Panc1 (cell line): ENCODE data around the gene PARVB. TPM values are rescaled to one million over a fixed set of nuclear protein-coding genes. Genes with fewer than 3 reads are reported as not detected.

ENCODE experiments used
- ATAC-seq: fragments of 200-7000 bp; cut with Tn5 transposase; 2 replicates; pipeline ENCODE4 v1.9.1; 2020; ENCODE audit warnings: mild to moderate bottlenecking, moderate library complexity
- BruUV-seq: library from RNA; stranded (reverse); fragments of 400-500 nt; replicated peaks from 2 replicates; lab custom pipeline; 2021; lab: Mats Ljungman, UMichigan
- CTCF ChIA-PET: fragments of 300-600 bp; sonication (Branson Sonifier 250); formaldehyde crosslinking; loops from one replicate; lab custom pipeline; 2022; ENCODE audit warnings: antibody characterized with exemption; lab: Charles Lee
- POLR2A ChIA-PET: fragments of 300-600 bp; sonication (Branson Sonifier 250); formaldehyde crosslinking; loops from one replicate; lab custom pipeline; 2022; ENCODE audit warnings: antibody characterized with exemption; lab: Charles Lee
- DNase-seq: peaks from one replicate; pipeline ENCODE4 v3.0.0-alpha.2; 2010; ENCODE audit warnings: low read depth, low spot score
- H3K27ac ChIP-seq: 2 replicates; pipeline ENCODE4 v1.5.1; 2011; ENCODE audit warnings: mild to moderate bottlenecking, low read length, inconsistent platforms
- H3K27me3 ChIP-seq: fragments of 200-500 bp; sonication (Bioruptor generic); 2 replicates; pipeline ENCODE4 v1.6.0; 2014; ENCODE audit warnings: low read length, inconsistent platforms; ENCODE audit not compliant: control insufficient read depth, insufficient read depth
- H3K36me3 ChIP-seq: fragments of 200-500 bp; sonication (Bioruptor generic); 2 replicates; pipeline ENCODE4 v1.5.1; 2014; ENCODE audit warnings: inconsistent platforms, mild to moderate bottlenecking, low read length, moderate library complexity; ENCODE audit not compliant: control insufficient read depth, insufficient read depth
- H3K4me1 ChIP-seq: 2 replicates; pipeline ENCODE4 v1.5.1; 2011; ENCODE audit warnings: inconsistent platforms, mild to moderate bottlenecking, low read length, moderate library complexity; ENCODE audit not compliant: control insufficient read depth, insufficient read depth
- H3K4me3 ChIP-seq, 2 experiments: 2 replicates each; pipeline ENCODE4 v1.5.1; 2011 to 2012; ENCODE audit warnings: low read depth in 2 of 2, low read length in 2 of 2, mild to moderate bottlenecking in 2 of 2, inconsistent platforms in 1 of 2, moderate library complexity in 1 of 2
- H3K9me3 ChIP-seq: fragments of 200-500 bp; sonication (Bioruptor generic); 2 replicates; pipeline ENCODE4 v1.5.1; 2014; ENCODE audit warnings: low read depth, mild to moderate bottlenecking, inconsistent platforms, low read length, moderate library complexity; ENCODE audit not compliant: control insufficient read depth, insufficient read depth
- POLR2AphosphoS5 ChIP-seq: IDR thresholded peaks from 2 replicates; pipeline ENCODE4 v1.6.1; 2012; ENCODE audit warnings: mild to moderate bottlenecking, low read depth, low read length, moderate library complexity
- SIN3A ChIP-seq: IDR thresholded peaks from 2 replicates; pipeline ENCODE4 v1.6.1; 2012; ENCODE audit warnings: low read depth, mild to moderate bottlenecking, low read length, moderate library complexity, borderline replicate concordance; ENCODE audit not compliant: insufficient read depth
- TCF7L2 ChIP-seq: IDR thresholded peaks from 2 replicates; pipeline ENCODE4 v1.6.1; 2011; ENCODE audit warnings: mild to moderate bottlenecking, low read depth, low read length, inconsistent platforms
- in situ Hi-C: cut with HindIII; loops from 2 replicates; pipeline ENCODE4 v1.10.0; 2016; ENCODE audit warnings: low sequenced_read_pairs, low pct_unique_long_range_greater_than_20kb
- intact Hi-C: fragments of 100-400 bp; cut with micrococcal nuclease; formaldehyde crosslinking; loops from one replicate; pipeline ENCODE4 v1.10.0; 2022; ENCODE audit not compliant: unreplicated experiment
- total RNA-seq: library from RNA; stranded (reverse); gene quantifications from one replicate; pipeline ENCODE4 v1.2.1, GENCODE V29; 2021; ENCODE audit not compliant: unreplicated experiment
- TF ChIP-seq, protein P1 (sequence below), 2 experiments: IDR thresholded peaks; 2 replicates each; pipeline ENCODE4 v1.6.1; 2011 to 2012; ENCODE audit warnings: low read depth in 2 of 2, control low read depth in 1 of 2, low read length in 1 of 2, mild to moderate bottlenecking in 1 of 2, moderate library complexity in 1 of 2; ENCODE audit not compliant: insufficient read depth in 1 of 2
- TF ChIP-seq, protein P2 (sequence below): fragments of 450-650 bp; IDR thresholded peaks from 2 replicates; pipeline ENCODE4 v1.5.1; 2017; ENCODE audit warnings: mild to moderate bottlenecking

The PARVB gene
- total RNA-seq, 1 experiment from 2014 or later: 28.1 TPM

DNA sequence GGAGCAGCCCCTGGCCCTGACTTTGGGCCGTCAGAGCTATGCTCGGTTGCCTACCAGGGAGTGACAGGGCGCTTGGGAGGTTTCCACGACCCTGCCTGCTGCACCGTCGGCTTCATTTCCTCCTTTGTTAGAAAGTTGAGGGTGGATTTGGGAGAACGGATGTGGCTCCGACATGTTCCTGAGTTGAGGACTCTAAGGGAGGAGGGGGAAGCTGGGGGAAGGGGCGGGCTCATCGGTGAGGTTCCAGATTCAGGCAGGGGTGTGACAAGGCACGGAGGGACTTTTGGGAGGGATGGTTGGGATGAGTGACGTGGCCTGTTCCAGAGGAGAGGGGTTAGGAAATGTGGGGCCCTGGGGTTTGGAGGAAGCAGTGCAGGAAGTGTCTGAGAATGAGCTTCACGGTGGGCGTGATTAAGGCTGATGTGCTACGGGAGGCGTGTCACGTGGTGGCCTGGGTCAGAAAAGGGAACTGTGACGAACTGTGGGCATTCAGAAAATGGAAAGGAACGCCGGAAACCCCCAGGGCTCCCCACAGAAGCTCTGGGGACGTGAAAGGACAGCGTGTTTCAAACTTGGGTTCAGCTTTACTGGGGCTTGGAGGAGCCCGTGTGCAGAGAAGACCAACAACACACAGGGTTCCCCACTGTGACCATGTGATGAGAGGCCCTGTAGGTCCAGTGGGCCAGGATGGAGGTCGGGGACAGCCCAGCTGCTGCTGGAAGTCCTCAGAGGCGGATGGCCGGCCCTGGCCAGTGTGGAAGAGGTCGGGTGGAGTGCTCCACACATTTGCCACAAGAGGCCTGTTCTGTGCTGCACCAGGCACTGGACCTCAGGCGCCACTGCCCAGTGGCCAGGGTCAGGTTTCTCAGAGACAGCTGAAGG is 2.8 kb downstream of the PARVB start:
- no peak for TF ChIP-seq TCF7L2
- TF ChIP-seq POLR2AphosphoS5: no peak
- TF ChIP-seq SIN3A: no peak
- TF ChIP-seq, protein P1, sequence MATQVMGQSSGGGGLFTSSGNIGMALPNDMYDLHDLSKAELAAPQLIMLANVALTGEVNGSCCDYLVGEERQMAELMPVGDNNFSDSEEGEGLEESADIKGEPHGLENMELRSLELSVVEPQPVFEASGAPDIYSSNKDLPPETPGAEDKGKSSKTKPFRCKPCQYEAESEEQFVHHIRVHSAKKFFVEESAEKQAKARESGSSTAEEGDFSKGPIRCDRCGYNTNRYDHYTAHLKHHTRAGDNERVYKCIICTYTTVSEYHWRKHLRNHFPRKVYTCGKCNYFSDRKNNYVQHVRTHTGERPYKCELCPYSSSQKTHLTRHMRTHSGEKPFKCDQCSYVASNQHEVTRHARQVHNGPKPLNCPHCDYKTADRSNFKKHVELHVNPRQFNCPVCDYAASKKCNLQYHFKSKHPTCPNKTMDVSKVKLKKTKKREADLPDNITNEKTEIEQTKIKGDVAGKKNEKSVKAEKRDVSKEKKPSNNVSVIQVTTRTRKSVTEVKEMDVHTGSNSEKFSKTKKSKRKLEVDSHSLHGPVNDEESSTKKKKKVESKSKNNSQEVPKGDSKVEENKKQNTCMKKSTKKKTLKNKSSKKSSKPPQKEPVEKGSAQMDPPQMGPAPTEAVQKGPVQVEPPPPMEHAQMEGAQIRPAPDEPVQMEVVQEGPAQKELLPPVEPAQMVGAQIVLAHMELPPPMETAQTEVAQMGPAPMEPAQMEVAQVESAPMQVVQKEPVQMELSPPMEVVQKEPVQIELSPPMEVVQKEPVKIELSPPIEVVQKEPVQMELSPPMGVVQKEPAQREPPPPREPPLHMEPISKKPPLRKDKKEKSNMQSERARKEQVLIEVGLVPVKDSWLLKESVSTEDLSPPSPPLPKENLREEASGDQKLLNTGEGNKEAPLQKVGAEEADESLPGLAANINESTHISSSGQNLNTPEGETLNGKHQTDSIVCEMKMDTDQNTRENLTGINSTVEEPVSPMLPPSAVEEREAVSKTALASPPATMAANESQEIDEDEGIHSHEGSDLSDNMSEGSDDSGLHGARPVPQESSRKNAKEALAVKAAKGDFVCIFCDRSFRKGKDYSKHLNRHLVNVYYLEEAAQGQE (IDR thresholded peaks at IDR 0.05; ENCODE audit: insufficient read depth in 1 of 2, low read depth in 2 of 2, low read length in 1 of 2): no peak
- TF ChIP-seq, protein P2, sequence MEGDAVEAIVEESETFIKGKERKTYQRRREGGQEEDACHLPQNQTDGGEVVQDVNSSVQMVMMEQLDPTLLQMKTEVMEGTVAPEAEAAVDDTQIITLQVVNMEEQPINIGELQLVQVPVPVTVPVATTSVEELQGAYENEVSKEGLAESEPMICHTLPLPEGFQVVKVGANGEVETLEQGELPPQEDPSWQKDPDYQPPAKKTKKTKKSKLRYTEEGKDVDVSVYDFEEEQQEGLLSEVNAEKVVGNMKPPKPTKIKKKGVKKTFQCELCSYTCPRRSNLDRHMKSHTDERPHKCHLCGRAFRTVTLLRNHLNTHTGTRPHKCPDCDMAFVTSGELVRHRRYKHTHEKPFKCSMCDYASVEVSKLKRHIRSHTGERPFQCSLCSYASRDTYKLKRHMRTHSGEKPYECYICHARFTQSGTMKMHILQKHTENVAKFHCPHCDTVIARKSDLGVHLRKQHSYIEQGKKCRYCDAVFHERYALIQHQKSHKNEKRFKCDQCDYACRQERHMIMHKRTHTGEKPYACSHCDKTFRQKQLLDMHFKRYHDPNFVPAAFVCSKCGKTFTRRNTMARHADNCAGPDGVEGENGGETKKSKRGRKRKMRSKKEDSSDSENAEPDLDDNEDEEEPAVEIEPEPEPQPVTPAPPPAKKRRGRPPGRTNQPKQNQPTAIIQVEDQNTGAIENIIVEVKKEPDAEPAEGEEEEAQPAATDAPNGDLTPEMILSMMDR: no peak
- ChIA-PET CTCF (no interaction called here), POLR2A (interaction anchor here (0.6 kb wide), 3 partner anchors 12 to 986 kb away, joined by 3 to 5 read pairs (median 4); no protein-coding TSS in a partner anchor)
- in situ Hi-C loops: no loop called here
- intact Hi-C loops: no loop called here
- H3K36me3 ChIP-seq: no peaks in the 10 kb centered on the region
- ATAC-seq (peak; percentile 54), DNase-seq (peak; percentile 38)
- peak overlapping the region; percentile 49 to 58 for H3K4me3 ChIP-seq
- TSS peak; percentile 80 for BruUV-seq
- peak overlapping the region; percentile 83 for H3K27ac ChIP-seq
- H3K9me3 ChIP-seq: no peaks in the 10 kb centered on the region
- H3K27me3 ChIP-seq: no peaks in the 10 kb centered on the region
- peaks cover 15% of the 10 kb centered on the region for H3K4me1 ChIP-seq

DNA sequence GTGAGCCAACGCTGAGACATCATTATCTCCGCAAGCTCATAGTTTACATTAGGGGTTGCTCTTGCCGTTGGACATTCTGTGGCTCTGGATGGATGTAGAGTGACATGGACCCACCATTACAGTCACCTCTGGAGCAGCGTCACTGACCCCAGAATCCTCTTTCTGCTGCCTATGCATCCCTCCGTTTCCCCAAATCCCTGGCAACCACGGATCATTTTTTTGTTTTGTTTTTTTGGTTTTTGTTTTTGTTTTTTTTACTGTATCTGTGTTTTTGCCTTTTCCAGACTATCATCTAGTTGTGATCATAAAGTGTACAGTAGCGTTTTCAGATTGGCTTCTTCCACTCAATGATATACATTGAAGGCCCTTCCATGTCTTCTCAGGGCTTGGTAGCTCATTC is 4.0 kb downstream of the PARVB start:
- ATAC-seq (no peak), DNase-seq (no peak)
- no peak overlapping the region for H3K4me3 ChIP-seq
- TF ChIP-seq, protein P1 (IDR thresholded peaks at IDR 0.05; ENCODE audit: insufficient read depth in 1 of 2, low read depth in 2 of 2, low read length in 1 of 2): no peak
- TF ChIP-seq TCF7L2 (no peak), SIN3A (no peak), POLR2AphosphoS5 (no peak)
- TF ChIP-seq, protein P2: no peak
- in situ Hi-C loops: no loop called here
- H3K27me3 ChIP-seq: no peaks in the 10 kb centered on the region
- H3K4me1 ChIP-seq: peaks cover 15% of the 10 kb centered on the region
- CTCF ChIA-PET: no interaction called here
- no peak overlapping the region for H3K27ac ChIP-seq
- POLR2A ChIA-PET: no interaction called here
- no peaks in the 10 kb centered on the region for H3K9me3 ChIP-seq
- no peaks in the 10 kb centered on the region for H3K36me3 ChIP-seq
- intact Hi-C loops: no loop called here
- no TSS peak for BruUV-seq
